CD4-positive, alpha-beta T cell treated with Interferon gamma for 1 hour (primary cell): ENCODE measurements around the gene AMBRA1.

ENCODE experiments used
- DNase-seq: peaks from one replicate; pipeline ENCODE4 v3.0.0-alpha.2; 2020

The AMBRA1 gene

DNA sequence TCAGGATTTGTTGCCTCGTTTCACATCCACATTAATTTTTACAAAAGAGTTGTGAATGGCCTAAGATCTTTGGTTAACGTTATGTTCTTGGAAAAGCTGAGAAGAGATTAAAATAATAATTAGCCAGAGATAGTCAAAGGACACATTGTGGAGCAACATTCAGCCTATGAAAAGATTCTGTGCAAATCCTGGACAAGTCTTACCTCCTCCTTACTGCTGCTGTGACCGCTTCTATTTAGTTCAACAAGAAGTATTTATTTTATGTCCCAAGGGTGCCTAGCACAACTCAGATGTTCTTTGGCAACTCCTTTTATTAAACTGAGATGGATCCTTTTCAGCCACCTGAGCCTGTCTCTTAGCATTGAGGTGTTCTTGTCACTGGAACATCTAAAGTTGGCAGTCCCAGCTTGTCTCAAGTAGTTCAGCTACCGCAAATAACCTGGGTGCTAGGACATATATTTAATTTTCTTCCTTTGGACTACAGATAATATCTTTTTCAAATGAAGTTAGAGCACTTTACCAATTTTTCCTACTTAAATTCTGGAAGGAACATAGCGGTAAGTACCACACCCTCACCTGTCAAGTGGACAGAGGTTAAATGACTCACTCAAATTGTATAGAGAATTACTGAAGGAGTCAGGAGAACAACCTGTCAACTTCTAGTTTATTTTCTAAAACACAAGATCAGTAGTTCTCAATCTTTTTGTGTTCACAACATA lies 121.7 kb downstream of the AMBRA1 start:
- DNase-seq, result no peak

DNA sequence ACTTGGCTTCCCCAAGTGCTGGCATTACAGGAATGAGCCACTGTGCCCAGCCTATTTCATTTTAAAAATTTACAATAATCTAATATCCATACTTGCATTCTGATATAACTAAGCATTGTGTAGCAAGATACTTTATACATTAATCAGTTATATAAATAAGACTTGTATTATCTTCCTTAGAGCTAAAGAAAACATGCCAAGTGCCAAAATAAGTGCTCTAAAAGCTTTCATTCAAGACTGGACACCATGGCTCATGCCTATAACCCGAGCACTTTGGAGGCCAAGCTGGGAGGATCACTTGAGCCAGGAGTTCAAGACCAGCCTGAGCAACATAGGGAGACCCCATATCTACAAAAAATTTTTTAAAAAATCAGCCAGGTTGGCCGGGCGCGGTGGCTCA lies 123.9 kb downstream of the AMBRA1 start:
- no peak for DNase-seq

DNA sequence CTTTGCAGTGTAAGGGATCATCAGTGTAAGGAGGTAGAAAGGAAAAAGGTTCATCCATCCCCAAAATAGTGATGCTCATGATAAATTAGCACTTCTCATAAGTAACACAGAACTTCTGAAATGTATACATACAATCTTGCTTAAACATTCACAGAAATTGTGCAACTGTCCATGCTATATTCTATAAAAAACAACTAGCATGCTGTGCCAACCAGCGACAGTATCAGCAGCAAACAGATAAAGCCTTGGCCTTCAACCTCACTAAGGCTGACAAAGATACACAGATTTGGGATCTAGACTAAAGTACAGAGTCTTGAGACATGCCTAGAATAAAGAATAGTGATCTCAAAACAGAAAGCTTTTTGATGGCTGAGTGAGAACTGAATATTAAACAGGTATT lies 128.1 kb downstream of the AMBRA1 start:
- DNase-seq, result no peak

DNA sequence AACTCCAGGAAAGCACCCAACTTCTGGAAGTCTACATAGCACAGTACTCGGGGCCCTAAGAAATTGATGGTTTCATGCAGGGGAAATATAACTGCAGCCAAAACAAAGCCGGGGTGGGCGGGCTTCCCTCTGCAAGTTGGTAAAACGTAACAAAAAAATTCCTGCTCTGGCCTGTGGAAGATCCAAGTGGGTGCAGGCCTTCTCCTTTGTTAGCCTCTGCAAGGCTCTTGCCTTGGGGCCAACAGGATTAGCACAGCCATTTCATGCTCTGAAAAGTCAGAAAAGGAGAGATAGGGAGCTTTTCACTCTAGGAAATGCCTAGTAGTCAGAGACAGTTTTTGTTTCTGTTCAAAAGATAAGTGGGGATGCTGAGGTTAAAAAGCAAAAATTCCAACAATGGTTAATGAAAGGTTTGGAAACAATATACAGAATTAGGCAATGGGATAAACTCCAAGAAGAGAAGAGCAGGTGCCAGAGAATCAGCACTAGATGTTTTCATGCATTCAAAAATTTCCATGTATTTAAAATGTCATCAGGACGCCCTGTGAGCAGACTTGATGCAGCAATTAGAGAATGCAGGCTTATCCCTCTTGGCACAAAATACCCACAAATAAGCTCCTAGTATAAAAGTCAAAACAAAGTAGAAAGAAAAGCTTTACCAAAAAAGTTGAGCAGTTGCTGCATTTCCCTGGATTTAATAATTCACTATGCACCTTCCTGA lies 130.0 kb downstream of the AMBRA1 start:
- no peak for DNase-seq

DNA sequence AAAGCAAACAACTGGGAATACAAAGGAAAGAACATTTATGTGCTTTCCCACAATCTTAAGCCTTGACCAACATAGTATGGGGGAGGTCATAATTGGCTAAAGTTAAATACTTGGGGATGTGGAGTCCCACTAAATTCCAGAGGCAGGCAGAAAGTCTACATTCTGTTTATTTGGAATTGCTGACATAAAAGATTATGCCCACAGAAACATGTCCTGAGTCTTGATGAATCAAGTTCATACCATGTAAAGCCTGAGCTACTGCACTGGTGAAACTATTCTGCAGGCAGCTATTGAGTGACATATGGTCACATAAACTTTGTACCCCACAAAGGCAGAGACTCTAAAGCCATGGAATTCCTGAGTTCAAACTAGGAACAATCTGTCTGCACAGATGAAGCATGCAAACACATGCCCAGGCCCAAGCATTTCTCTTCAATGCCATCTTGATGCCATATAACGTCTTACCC lies 132.3 kb downstream of the AMBRA1 start:
- DNase-seq, result no peak

DNA sequence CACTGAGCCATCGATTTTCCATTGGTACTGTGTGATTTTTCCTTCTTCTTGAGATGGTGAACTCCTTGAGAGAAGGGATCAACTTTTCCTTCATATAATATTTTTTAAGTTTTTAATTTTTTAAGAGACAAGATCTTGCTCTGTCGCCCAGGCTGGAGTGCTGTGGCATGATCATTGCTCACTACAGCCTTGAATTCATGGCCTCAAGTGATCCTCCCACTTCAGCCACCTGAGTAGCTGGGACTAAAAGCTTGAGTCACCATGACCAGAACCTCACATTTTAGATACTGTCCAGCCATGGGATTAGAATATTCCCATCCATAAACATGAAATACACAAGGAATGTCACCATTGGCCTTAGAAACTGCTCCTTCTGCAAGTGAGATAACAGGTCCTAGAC lies 135.3 kb downstream of the AMBRA1 start:
- DNase-seq, result no peak

DNA sequence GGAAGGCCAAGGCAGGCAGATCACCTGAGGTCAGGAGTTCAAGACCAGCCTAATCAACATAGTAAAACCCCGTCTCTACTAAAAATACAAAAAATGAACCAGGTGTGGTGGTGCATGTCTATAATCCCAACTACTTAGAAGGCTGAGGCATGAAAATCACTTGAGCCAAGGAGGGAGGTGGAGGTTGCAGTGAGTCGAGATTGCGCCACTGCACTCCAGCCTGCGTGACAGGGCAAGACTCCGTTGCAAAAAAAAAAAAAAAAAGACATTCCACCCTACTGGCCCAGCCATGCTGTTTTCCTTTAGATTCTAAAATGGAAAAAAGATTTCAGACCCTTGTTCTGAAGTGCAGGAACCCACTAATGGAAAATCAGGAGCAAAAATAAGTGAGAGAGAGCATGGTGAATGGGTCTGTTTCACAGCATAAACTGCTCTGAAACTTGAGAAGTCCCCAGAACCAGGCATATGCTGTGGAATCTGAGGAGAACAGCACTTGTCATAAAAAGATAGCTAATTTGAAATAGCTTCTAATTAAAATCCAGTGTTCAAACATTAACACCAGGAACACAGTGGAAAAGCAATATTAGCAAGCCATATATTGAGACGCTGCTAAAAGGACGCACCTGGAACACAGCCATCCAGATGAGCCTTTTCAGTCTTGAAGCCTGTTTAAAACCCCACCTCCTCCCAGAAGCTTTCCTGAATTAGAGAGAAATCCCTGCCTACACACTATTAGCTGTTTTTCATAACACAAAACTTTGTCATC lies 136.0 kb downstream of the AMBRA1 start:
- no peak for DNase-seq

DNA sequence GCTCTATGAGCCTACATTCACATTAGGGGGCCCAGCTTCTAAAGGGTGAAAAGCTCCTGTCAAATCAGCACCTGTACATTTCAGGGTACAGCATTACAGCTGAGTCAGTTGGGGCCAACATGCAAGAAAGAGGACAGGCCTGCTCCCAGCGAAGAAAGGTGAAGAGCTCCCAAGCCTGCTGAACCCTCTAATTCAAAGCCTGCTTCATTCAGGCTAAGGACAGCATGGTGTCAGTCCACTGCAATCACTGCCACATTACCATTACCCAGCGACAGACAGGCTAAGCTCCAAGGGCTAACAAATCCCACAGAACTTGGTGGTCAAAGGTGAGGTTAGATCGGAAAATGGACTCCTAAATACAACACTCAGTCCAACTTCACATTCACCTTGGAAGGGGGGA lies 136.8 kb downstream of the AMBRA1 start:
- DNase-seq, result no peak

DNA sequence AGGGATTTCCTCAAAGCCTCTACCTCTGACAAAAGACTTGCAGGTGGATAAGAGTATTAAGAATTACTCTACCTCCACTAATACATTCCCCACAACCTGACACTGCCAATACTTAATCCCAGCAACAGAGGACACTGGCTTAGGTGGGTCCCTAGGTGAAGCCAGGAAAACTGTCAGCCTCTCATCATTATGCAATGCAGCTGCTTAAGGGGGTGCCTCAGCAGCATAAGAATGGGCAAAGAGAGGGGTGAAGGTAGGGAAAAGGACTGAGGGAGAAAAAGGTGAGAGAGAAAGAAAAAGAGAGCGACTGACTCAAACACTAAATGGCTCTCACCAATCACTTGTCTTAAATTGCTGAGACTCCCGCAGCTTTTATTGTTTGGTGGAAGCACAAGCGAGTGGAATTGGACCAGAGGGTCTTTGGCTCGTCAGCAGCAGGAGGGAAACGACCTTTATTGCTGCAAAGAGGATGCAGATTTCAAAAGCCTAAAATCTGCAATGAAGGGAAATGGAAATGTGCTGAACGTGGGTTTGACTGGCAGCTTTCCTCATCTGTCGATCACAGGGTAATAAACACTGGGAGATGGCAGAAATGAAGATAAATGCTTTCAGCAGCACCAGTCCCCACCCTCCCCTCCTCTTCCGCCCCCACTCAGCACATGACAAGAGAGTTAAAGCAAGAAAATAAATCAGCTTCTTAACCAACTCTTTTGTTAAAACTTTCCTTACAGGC lies 137.4 kb downstream of the AMBRA1 start:
- DNase-seq, result no peak

DNA sequence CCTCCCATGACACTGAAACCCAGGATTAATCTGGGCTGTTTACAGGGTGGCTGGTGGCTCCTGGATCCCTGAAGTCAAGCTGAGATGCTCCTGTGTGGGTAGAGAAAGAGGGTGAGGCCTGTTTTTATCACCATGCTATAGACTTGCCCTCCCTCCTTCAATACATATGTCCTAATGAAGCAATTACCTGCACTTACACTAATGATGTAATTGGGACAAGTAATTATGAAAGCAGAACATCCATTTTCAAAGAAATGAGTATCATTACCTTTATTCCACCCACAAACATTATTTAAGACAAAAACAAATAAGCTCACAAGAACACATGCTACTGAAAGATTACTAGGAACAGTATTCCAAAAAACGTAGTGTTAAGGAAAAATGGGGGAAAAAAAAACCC lies 138.0 kb downstream of the AMBRA1 start:
- no peak for DNase-seq

DNA sequence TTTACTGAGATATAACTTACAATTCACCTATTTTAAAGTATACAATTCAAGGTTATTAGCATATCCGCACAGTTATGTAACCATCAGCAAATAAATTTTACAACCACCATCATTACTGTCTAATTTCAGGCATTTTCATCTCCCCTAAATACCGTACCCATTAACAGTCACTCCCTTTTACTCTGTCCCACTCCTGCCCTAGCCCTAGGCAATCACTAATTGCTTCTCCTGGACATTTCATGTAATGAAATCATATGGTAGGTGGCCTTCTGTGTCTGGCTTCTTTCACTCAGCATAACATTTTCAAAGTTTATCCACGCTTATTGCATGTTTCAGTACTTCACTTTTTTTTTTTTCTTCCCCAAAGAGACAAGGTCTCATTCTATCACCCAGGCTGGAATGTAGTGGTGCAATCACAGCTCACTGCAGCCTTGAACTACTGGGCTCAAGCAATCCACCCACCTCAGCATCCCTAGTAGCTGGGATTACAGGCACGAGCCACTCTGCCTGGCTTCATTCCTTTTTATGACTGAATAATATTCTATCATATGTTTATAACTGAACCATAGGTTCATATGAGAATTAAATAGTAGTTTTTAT lies 140.8 kb downstream of the AMBRA1 start:
- DNase-seq, result no peak

DNA sequence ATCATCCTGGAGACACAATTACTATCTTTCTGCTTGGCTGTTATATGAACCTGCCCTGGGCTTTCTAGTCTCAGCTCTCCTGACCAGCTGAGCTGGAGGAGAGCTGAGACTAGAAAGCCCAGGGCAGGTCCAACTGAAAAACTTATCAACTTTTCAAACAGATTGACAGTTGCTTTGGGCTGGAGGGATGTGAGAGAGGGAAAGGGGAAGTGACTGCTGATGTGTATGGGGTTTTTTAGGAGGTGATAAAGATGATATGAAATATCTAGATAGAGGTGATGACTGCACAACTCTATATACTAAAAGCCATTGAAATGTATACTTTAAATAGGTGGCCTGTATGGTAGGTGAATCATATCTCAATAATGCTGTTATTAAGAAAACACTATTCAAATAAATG lies 142.1 kb downstream of the AMBRA1 start:
- no peak for DNase-seq

DNA sequence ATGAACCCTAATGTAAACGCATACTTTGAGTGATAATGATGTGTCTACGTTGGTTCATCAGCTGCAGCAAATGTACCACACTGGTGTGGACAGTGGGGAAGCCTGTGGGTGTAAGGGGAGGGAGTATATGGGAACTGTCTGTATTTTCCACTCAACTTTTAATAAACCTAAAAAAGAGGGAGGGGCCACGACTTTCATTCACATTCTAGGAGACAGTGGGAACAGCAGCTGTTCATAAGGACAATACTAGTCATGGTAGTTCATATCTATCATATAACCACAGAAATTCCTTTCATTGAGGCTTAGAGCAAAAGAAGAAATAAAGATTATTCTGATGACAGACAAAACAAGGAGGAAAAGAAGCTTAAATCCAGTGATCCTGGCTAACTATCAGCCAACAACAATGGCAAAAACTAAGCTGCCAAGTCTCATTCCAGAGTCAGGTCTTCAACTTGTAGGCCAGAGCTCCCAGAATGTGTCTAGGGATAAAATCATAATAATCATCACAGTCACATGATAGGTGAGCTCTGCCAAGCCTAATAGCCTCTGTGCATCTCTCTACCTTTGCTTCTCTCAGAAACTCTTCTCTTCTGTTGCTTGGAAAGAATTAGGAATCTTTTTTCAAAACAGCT lies 142.9 kb downstream of the AMBRA1 start:
- no peak for DNase-seq

DNA sequence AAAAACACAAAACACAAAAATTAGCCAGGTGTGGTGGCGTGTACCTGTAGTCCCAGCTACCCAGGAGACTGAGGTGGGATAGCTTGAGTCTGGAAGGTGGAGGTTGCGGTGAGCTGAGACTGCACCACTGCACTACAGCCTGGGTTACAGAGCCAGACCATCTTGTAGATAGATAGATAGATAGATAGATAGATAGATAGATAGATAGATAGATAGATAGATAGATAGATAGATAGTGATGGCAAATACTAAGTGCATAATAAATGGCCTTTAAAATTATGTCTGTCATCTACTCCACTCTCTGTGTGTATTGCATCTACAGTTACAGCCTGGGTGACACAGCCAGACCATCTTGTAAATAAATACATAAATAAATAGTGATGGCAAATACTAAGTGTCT lies 146.3 kb downstream of the AMBRA1 start:
- DNase-seq, result no peak

DNA sequence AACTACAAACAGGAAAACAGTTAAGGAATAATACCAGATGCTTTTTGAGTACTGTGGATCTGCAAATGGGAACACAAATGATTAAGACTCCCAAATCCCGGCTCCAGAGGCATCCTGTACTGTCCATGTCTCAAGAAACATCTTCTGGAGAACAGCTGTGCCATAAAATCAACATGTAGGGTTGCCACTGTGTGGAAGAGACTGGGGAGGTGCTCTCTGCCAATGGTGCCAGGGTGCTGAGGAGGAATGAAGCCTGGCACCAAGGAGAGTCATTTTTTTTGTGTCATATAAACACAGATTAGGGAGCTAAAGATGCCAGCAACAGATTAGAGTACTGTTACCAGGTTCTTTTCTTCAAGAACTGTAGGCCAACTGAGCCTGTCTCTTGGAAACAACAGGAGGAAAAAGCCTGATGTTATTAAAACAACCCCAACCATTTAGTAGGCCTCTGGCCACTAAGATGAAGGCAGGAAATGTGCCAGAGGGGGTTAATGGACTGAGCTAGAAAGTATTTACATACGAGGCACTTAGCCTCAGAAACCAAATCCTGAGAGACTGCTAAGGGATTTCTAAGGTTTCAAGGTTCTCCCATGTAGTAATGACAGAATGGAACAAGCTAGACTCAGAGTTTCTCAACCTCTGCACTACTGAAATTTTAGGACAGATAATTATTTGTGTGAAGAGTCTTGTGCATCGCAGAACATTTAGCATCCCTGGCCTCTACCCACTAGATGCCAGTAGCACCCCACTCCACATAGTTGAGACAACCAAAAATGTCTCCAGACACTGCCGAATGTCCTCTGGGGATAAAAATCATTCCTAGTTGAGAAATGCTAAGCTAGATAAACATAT lies 147.7 kb downstream of the AMBRA1 start:
- DNase-seq, result no peak

DNA sequence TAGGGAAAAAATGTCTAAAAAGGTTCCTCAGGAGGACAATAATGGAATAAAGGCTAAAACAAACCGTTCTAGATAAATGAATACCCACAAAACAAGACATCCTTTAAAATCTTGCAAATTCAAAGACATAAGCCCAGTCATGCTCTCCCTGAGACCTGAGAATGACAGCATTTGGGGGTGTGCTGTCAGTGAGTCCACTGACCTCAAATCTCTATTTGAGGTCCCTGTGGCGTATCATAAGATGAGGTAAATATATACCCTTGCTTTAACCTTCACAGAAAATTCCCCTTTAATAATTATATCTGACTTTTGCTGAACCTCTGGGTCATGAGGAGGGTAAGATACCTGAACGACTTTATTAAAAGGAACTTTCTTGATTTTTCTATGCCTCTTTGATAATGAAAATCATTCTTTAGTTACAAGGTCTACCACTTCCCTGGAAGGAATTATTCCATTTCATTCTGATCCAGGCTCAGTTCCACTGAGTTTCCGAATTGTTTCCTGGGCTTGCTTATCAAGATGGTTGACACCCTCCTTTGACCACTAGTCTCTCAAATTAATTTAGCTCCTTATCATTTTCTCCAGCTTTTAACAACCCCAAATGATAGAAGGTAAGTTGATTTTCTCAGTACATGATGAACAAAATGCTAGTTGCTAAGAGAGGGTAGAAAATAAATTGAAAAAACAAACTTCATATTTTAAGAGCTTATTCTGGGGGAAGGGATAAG lies 148.5 kb downstream of the AMBRA1 start:
- DNase-seq, result no peak

DNA sequence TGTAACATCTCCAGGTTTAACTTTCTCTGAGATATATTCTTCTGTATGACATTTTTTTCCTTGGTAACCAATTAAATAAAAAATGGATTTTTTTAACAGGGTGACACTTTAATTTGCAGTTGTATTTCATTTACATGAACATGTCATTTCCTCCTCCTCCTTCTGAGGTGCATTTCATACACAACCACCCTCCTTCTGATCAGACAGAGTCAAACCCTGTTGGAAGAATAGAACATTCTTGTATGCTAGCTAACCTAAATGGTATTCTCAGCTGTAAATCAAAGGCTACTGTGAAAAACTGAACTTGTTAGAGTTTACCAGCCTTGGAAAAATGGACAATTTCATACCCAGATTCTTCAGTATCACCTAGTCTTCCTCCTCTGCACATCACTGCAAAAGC lies 149.5 kb downstream of the AMBRA1 start:
- DNase-seq, result no peak

DNA sequence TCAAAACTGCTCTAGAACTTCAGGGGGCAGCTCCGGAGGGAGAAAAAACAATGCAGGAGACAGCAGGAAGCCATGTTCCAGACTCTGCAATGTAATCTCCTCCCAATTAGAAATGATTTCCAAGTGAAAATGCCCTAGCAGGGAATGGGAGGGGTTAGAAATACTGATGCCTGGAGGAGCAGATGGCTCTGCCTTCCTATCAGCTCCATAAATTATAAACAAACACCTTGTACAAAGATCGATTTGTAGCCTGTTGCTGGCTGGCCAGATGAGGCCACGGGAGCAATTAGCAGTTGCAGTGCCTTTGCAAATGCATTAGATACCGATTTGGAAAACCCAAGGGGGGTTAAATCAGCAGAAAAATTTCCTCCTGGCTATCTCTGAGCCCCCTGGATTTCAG lies 155.6 kb downstream of the AMBRA1 start:
- no peak for DNase-seq

DNA sequence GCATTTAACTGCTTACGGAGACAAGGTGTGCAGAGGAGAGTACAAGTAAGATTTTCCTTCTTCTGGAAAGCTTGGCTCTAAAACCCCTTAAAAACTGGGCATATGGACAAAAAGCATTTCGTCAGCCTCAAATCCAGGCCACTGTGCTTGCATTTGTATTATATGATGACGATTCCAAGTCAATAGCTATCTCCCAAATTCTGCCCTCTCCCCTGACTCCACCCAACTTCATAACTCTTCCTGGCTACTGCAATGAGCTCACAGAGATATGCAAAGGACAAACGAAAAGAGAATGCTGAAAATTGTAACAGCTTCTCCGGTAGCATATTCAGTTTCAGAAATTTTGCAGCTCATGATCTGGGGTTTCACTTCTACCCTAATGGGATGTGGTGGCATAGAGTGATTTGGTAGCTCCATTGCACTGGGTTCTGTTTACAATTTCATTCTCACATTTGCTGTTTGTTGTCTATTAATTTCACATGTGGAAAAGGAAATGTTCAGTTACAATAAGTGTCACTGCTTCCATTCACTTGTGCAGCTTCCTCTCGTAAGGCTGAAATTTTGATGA lies 156.6 kb downstream of the AMBRA1 start:
- DNase-seq, result no peak

DNA sequence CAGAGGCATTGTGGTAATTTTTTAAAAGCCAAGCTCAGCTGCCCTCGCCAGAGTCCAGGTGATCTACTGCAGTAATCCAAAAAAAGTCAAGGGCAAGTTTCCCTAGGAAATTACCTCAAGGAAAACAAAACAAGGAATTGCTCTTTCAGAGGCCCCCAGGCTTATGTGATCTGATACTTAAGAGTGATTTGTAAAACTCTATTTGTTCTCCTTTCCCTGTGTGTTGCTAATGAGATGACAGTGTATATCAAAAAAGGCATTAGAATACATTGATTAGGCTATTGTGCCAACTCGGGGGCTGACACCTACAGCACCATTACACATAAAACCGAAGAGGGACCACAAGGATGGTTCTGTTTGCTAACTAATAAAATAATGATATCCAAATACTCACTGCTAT lies 157.7 kb downstream of the AMBRA1 start:
- DNase-seq, result no peak
